HEK293 (cell line): ENCODE measurements around the gene MCU.
"Not testable (repeated sequence)": the region's sequence is repeated elsewhere in the genome, so short reads cannot be mapped to it uniquely, and the experiment has no call there.

Experiments used
- CTCF ChIA-PET: fragments of 350-600 bp; formaldehyde crosslinking; extraction: SDS; loops from one replicate; lab custom pipeline; 2021; ENCODE audit warnings: antibody characterized with exemption; lab: Yijun Ruan, JAX
- POLR2A ChIA-PET: fragments of 300-600 bp; formaldehyde crosslinking; extraction: SDS; loops from one replicate; lab custom pipeline; 2020; ENCODE audit warnings: antibody characterized with exemption, inconsistent platforms; lab: Yijun Ruan, JAX
- H3K27ac ChIP-seq: fragments of 200-500 bp; sonication (Bioruptor generic); 2 replicates; pipeline ENCODE4 v1.5.1; 2014; ENCODE audit warnings: low read depth, low read length, control low read depth, inconsistent platforms; ENCODE audit errors: extremely low read depth
- H3K36me3 ChIP-seq, 2 experiments: fragments of 200-500 bp in 1 of 2; sonication (Bioruptor generic) in 1 of 2; 1 replicate in 1 of 2; 2 replicates in 1 of 2; pipeline ENCODE4 v1.5.1; 2014 to 2017; ENCODE audit warnings: inconsistent platforms in 2 of 2, low read length in 2 of 2; ENCODE audit not compliant: control insufficient read depth in 2 of 2, insufficient read depth in 1 of 2
- H3K4me1 ChIP-seq: fragments of 200-500 bp; sonication (Bioruptor generic); 2 replicates; pipeline ENCODE4 v1.5.1; 2014; ENCODE audit warnings: mild to moderate bottlenecking, low read length, inconsistent platforms; ENCODE audit not compliant: control insufficient read depth, insufficient read depth
- H3K4me3 ChIP-seq: 2 replicates; pipeline ENCODE4 v1.5.1; 2011; ENCODE audit warnings: low read depth, mild to moderate bottlenecking, control low read depth, low read length, moderate library complexity
- H3K9me3 ChIP-seq: fragments of 200-500 bp; sonication (Bioruptor generic); 2 replicates; pipeline ENCODE4 v1.5.1; 2014; ENCODE audit warnings: low read depth, low read length, inconsistent platforms; ENCODE audit not compliant: control insufficient read depth, insufficient read depth
- EGR2 ChIP-seq: fragments of 450-650 bp; formaldehyde crosslinking; IDR thresholded peaks from 2 replicates; pipeline ENCODE4 v1.5.1; 2016; ENCODE audit warnings: low read depth, missing biosample characterization, missing genetic modification characterization
- KLF1 ChIP-seq: fragments of 450-650 bp; formaldehyde crosslinking; IDR thresholded peaks from 2 replicates; pipeline ENCODE4 v1.5.1; 2016; ENCODE audit warnings: missing biosample characterization, missing genetic modification characterization
- ZBTB1 ChIP-seq: fragments of 450-650 bp; formaldehyde crosslinking; IDR thresholded peaks from 2 replicates; pipeline ENCODE4 v1.5.1; 2016; ENCODE audit warnings: missing biosample characterization, missing genetic modification characterization
- ZIC2 ChIP-seq: fragments of 450-650 bp; formaldehyde crosslinking; IDR thresholded peaks from 2 replicates; pipeline ENCODE4 v1.5.1; 2016; ENCODE audit warnings: missing biosample characterization, missing genetic modification characterization
- ZNF10 ChIP-seq: fragments of 450-650 bp; formaldehyde crosslinking; IDR thresholded peaks from 2 replicates; pipeline ENCODE4 v1.5.1; 2017; ENCODE audit warnings: missing biosample characterization, missing genetic modification characterization
- ZNF132 ChIP-seq: fragments of 450-650 bp; formaldehyde crosslinking; IDR thresholded peaks from 2 replicates; pipeline ENCODE4 v1.5.1; 2017; ENCODE audit warnings: missing biosample characterization, missing genetic modification characterization, borderline replicate concordance
- ZNF138 ChIP-seq: fragments of 450-650 bp; formaldehyde crosslinking; IDR thresholded peaks from 2 replicates; pipeline ENCODE4 v1.5.1; 2016; ENCODE audit warnings: missing biosample characterization, missing genetic modification characterization, borderline replicate concordance
- ZNF140 ChIP-seq: fragments of 450-650 bp; formaldehyde crosslinking; IDR thresholded peaks from 2 replicates; pipeline ENCODE4 v1.5.1; 2016; ENCODE audit warnings: missing biosample characterization, missing genetic modification characterization
- ZNF146 ChIP-seq: fragments of 450-650 bp; formaldehyde crosslinking; IDR thresholded peaks from 2 replicates; pipeline ENCODE4 v1.5.1; 2016; ENCODE audit warnings: missing biosample characterization, missing genetic modification characterization
- ZNF155 ChIP-seq: fragments of 450-650 bp; formaldehyde crosslinking; IDR thresholded peaks from 2 replicates; pipeline ENCODE4 v1.5.1; 2016; ENCODE audit warnings: missing biosample characterization, missing genetic modification characterization
- ZNF221 ChIP-seq: fragments of 450-650 bp; formaldehyde crosslinking; IDR thresholded peaks from 2 replicates; pipeline ENCODE4 v1.5.1; 2017; ENCODE audit warnings: missing biosample characterization, missing genetic modification characterization, borderline replicate concordance
- ZNF24 ChIP-seq: fragments of 450-650 bp; formaldehyde crosslinking; IDR thresholded peaks from 2 replicates; pipeline ENCODE4 v1.5.1; 2016; ENCODE audit warnings: missing biosample characterization, missing genetic modification characterization
- ZNF302 ChIP-seq: fragments of 450-650 bp; formaldehyde crosslinking; IDR thresholded peaks from 2 replicates; pipeline ENCODE4 v1.5.1; 2016; ENCODE audit warnings: missing biosample characterization, missing genetic modification characterization, low read depth
- ZNF404 ChIP-seq: fragments of 450-650 bp; formaldehyde crosslinking; IDR thresholded peaks from 2 replicates; pipeline ENCODE4 v1.5.1; 2017; ENCODE audit warnings: missing biosample characterization, missing genetic modification characterization
- ZNF514 ChIP-seq: fragments of 450-650 bp; formaldehyde crosslinking; IDR thresholded peaks from 2 replicates; pipeline ENCODE4 v1.5.1; 2016; ENCODE audit warnings: missing biosample characterization, missing genetic modification characterization
- ZNF521 ChIP-seq: fragments of 450-650 bp; formaldehyde crosslinking; IDR thresholded peaks from 2 replicates; pipeline ENCODE4 v1.5.1; 2017; ENCODE audit warnings: missing biosample characterization, mild to moderate bottlenecking, missing genetic modification characterization
- ZNF624 ChIP-seq: fragments of 450-650 bp; formaldehyde crosslinking; IDR thresholded peaks from 2 replicates; pipeline ENCODE4 v1.5.1; 2017; ENCODE audit warnings: missing biosample characterization, missing genetic modification characterization
- ZNF658 ChIP-seq: fragments of 450-650 bp; formaldehyde crosslinking; IDR thresholded peaks from 2 replicates; pipeline ENCODE4; 2016; ENCODE audit warnings: missing biosample characterization, missing genetic modification characterization
- ZNF830 ChIP-seq: fragments of 450-650 bp; IDR thresholded peaks from 2 replicates; pipeline ENCODE4 v1.5.0; 2018; ENCODE audit warnings: missing biosample characterization, missing genetic modification characterization, low read depth, mild to moderate bottlenecking, moderate library complexity
- ZSCAN30 ChIP-seq: fragments of 450-650 bp; IDR thresholded peaks from 2 replicates; pipeline ENCODE4 v1.5.1; 2018; ENCODE audit warnings: missing biosample characterization, mild to moderate bottlenecking, missing genetic modification characterization, moderate library complexity
- ZXDB ChIP-seq: fragments of 450-650 bp; formaldehyde crosslinking; IDR thresholded peaks from 2 replicates; pipeline ENCODE4 v1.5.1; 2016; ENCODE audit warnings: missing biosample characterization, missing genetic modification characterization
- TF ChIP-seq, protein P1 (sequence below): fragments of 450-650 bp; formaldehyde crosslinking; IDR thresholded peaks from 2 replicates; pipeline ENCODE4 v1.5.1; 2016; ENCODE audit warnings: missing biosample characterization, missing genetic modification characterization

MCU gene

DNA sequence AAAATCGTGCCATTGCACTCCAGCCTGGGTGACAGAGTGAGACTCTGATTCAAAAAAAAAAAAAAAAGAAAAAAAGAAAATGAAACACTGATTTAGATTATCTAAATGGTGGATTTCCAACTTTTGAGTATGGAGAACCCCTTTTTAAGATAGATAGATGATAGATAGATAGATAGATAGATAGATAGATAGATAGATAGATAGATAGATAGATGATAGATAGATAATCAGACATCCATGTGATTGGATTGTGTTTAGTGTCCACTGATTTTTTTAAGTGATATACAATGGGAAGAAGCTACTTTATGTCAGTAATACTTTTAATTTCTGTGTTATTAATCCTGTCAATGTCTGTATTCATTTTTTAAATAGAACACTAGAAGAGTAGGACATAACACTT lies 207.6 kb downstream of the MCU start:
- POLR2A ChIA-PET: interaction anchor here (0.7 kb wide), 1 partner anchor 11 kb away, joined by 5 read pairs; no protein-coding TSS in a partner anchor

DNA sequence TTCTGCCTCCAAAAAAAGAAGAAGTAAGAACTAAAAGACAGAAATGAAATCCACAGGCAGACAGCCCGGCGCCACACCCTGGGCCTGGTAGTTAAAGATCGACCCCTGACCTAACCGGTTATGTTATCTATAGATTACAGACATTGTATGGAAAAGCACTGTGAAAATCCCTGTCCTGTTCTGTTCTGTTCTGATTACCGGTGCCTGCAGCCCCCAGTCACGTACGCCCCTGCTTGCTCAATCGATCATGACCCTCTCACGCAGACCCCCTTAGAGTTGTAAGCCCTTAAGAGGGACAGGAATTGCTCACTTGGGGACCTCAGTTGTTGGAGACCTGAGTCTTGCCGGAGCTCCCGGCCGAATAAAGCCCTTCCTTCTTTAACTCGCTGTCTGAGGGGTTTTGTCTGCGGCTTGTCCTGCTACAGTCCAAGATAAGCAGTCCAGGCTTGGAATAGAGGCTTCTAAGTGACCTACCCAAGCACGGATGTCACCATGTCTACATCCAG lies 212.1 kb downstream of the MCU start:
- H3K9me3 ChIP-seq, CTCF ChIA-PET, POLR2A ChIA-PET, H3K36me3 ChIP-seq, H3K27ac ChIP-seq, H3K4me1 ChIP-seq, H3K4me3 ChIP-seq: not testable (repeated sequence)

More for the DNA sequence above, 207.6 kb downstream of the MCU start:
- CTCF ChIA-PET: no interaction called here
- no peaks in the 10 kb centered on the region for H3K36me3 ChIP-seq
- no peaks in the 10 kb centered on the region for H3K4me1 ChIP-seq
- no peak overlapping the region for H3K27ac ChIP-seq
- no peaks in the 10 kb centered on the region for H3K9me3 ChIP-seq
- no peak overlapping the region for H3K4me3 ChIP-seq
- TF ChIP-seq ZNF24 (tag by site-specific recombination): no peak

DNA sequence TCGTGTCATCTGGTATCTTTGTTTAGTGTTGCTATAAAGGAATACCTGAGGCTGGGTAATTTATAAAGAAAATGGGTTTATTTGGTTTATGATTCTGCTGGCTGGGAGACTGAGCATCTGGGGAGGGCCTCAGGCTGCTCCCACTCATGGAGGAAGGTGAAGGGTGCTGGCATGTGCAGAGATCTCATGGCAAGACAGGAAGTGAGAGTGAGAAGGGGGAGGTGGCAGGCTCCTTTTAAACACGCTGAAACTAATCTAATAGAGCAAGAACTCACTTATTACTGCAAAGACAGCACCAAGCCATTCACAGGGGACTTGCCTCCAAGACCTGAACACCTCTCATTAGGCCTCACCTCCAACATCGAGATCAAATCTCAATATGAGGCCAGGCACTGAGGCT lies 212.9 kb downstream of the MCU start:
- Histone ChIP-seq H3K36me3 (no peaks in the 10 kb centered on the region), H3K4me3 (no peak overlapping the region), H3K9me3 (no peaks in the 10 kb centered on the region), H3K4me1 (no peaks in the 10 kb centered on the region), H3K27ac (no peak overlapping the region)
- POLR2A ChIA-PET: no interaction called here
- TF ChIP-seq ZSCAN30 (tag by site-specific recombination): no peak
- CTCF ChIA-PET: no interaction called here

DNA sequence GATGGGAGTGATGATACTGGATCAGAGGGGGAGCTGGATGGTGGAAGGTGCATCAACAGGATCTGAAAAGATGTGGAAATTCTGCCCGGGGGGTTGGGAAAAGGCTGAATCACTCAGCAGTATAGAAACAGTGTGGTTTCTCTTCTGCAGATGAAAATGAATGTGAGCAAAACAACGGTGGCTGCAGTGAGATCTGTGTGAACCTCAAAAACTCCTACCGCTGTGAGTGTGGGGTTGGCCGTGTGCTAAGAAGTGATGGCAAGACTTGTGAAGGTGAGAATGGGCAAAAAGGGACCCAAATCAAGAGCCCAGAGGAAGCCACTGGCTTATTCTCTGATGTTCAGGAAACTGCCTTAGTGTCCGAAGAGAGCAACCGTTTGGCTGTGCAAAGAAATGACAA lies 214.5 kb downstream of the MCU start:
- ChIA-PET POLR2A (no interaction called here), CTCF (interaction anchor here (0.6 kb wide), 1 partner anchor 14 kb away, joined by 3 read pairs; no protein-coding TSS in a partner anchor)
- Histone ChIP-seq H3K4me1 (no peaks in the 10 kb centered on the region), H3K4me3 (no peak overlapping the region), H3K27ac (no peak overlapping the region), H3K9me3 (no peaks in the 10 kb centered on the region), H3K36me3 (no peaks in the 10 kb centered on the region)
- TF ChIP-seq ZBTB1 (tag by site-specific recombination) (no peak), ZNF521 (tag by site-specific recombination) (no peak), ZNF138 (tag by site-specific recombination) (no peak), ZXDB (tag by site-specific recombination) (no peak), ZIC2 (tag by site-specific recombination) (no peak), ZNF514 (tag by site-specific recombination) (no peak)

DNA sequence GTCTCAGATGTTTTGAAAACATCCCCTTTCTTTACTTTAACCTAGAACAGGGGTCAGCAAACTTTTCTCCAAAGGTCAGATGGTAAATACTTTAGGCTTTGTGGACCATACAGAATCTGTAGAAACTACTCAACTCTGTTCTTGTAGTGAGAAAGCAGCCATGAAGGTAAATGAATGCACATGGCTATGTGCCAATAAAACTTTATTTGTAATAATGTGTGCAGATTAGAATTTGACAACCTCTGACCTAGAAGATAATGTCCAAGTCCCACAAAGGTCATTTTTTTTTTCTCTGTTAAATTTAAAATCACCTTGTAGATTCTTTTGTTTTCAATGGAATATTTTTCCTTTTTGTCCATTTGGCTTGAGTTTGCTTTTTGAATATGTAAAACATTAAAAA lies 218.8 kb downstream of the MCU start:
- Histone ChIP-seq H3K4me1 (no peaks in the 10 kb centered on the region), H3K36me3 (no peaks in the 10 kb centered on the region), H3K9me3 (no peaks in the 10 kb centered on the region), H3K4me3 (no peak overlapping the region), H3K27ac (no peak overlapping the region)
- ChIA-PET POLR2A (no interaction called here), CTCF (no interaction called here)
- TF ChIP-seq ZNF830 (tag by site-specific recombination) (no peak), ZNF624 (tag by site-specific recombination) (no peak), ZNF146 (tag by site-specific recombination) (no peak), ZNF302 (tag by site-specific recombination) (no peak), ZNF155 (tag by site-specific recombination) (no peak)

DNA sequence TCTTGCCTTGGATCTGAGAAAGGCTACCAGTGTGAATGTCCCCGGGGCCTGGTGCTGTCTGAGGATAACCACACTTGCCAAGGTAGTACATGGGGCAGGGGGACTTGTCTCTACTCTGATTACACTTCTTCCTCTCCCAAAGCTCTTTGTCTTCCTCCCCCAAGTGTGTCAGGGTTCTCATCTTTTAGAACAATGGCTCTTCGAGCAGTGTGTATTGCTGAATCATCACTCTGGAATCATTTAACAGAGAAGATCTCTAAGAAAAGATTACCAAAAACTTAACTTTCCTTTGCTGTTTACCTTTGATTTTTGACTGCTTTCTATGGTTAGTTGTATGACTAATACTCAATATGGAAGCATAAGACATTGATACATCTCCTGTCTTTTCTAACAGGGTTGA lies 219.8 kb downstream of the MCU start:
- ChIA-PET POLR2A (no interaction called here), CTCF (no interaction called here)
- no peak overlapping the region for H3K27ac ChIP-seq
- H3K4me3 ChIP-seq: no peak overlapping the region
- no peaks in the 10 kb centered on the region for H3K4me1 ChIP-seq
- H3K36me3 ChIP-seq: no peaks in the 10 kb centered on the region
- no peaks in the 10 kb centered on the region for H3K9me3 ChIP-seq
- TF ChIP-seq, protein P1, sequence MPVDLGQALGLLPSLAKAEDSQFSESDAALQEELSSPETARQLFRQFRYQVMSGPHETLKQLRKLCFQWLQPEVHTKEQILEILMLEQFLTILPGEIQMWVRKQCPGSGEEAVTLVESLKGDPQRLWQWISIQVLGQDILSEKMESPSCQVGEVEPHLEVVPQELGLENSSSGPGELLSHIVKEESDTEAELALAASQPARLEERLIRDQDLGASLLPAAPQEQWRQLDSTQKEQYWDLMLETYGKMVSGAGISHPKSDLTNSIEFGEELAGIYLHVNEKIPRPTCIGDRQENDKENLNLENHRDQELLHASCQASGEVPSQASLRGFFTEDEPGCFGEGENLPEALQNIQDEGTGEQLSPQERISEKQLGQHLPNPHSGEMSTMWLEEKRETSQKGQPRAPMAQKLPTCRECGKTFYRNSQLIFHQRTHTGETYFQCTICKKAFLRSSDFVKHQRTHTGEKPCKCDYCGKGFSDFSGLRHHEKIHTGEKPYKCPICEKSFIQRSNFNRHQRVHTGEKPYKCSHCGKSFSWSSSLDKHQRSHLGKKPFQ: no peak
- TF ChIP-seq ZNF658 (no peak), ZNF404 (tag by site-specific recombination) (no peak), EGR2 (tag by site-specific recombination) (no peak), ZNF132 (tag by site-specific recombination) (no peak), KLF1 (tag by site-specific recombination) (no peak), ZNF10 (tag by site-specific recombination) (no peak), ZNF140 (tag by site-specific recombination) (no peak), ZNF221 (no peak)
